Measurements from ENCODE around the gene ABCD3. TPM values are rescaled to one million over a fixed set of nuclear protein-coding genes. Genes with fewer than 3 reads are reported as not detected.

Gene ABCD3
- total RNA-seq, 1 donor = 30.4 TPM

GRCh38 chr1:94503153-94503552 lies 85.0 kb downstream of the ABCD3 start:
- DNase-seq (ENCODE audit: insufficient read length, low spot score, missing footprints) = no peak
- Histone ChIP-seq H3K4me1 (ENCODE audit: insufficient read depth, low read length) (no peaks in the 10 kb centered on the region), H3K4me3 (ENCODE audit: insufficient read depth, low read length) (no peak overlapping the region), H4K20me1 (ENCODE audit: insufficient read depth, low read length) (no peaks in the 10 kb centered on the region), H2AFZ (ENCODE audit: low read length) (no peak overlapping the region), H3K27ac (ENCODE audit: low read depth, low read length) (no peak overlapping the region), H3K27me3 (ENCODE audit: insufficient read depth, low read length) (no peaks in the 10 kb centered on the region), H3K36me3 (ENCODE audit: insufficient read depth, low read length) (peaks cover 33% of the 10 kb centered on the region), H3K4me2 (ENCODE audit: insufficient read depth, low read length) (no peak overlapping the region), H3K79me2 (ENCODE audit: insufficient read depth, low read length) (no peaks in the 10 kb centered on the region), H3K9me3 (ENCODE audit: low read depth, low read length) (no peaks in the 10 kb centered on the region)
- TF ChIP-seq CTCF (IDR thresholded peaks at IDR 0.05; ENCODE audit: extremely low read depth, low read depth, low read length) = no peak

GRCh38 chr1:94504601-94505000 lies 86.4 kb downstream of the ABCD3 start:
- no peak for TF ChIP-seq CTCF (IDR thresholded peaks at IDR 0.05; ENCODE audit: extremely low read depth, low read depth, low read length)
- no peak overlapping the region for H2AFZ ChIP-seq (ENCODE audit: low read length)
- no peak for DNase-seq (ENCODE audit: insufficient read length, low spot score, missing footprints)
- H4K20me1 ChIP-seq (ENCODE audit: insufficient read depth, low read length) = no peaks in the 10 kb centered on the region
- no peak overlapping the region for H3K4me2 ChIP-seq (ENCODE audit: insufficient read depth, low read length)
- H3K4me3 ChIP-seq (ENCODE audit: insufficient read depth, low read length) = no peak overlapping the region
- H3K79me2 ChIP-seq (ENCODE audit: insufficient read depth, low read length) = no peaks in the 10 kb centered on the region
- H3K4me1 ChIP-seq (ENCODE audit: insufficient read depth, low read length) = no peaks in the 10 kb centered on the region
- no peak overlapping the region for H3K27ac ChIP-seq (ENCODE audit: low read depth, low read length)
- no peaks in the 10 kb centered on the region for H3K9me3 ChIP-seq (ENCODE audit: low read depth, low read length)
- no peaks in the 10 kb centered on the region for H3K27me3 ChIP-seq (ENCODE audit: insufficient read depth, low read length)
- H3K36me3 ChIP-seq (ENCODE audit: insufficient read depth, low read length) = peaks cover 19% of the 10 kb centered on the region

DNA sequence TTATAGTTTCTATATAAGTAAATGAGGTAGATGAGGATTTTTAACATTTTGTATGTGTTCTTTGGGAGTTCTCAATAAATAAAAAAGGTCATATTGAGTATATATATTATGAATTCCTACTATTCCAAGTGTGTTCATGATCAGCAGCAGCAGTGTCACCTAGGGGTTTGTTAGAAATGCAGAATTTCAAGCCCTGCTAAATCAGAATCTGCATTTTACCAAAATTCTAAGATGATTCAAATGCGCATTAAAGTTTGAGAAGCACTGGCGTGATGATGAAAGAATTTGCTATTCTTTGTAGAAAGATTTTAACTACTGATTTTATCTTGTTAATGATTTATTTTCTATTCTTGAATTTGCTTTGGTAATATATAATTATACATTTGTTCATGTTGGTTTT lies 94.6 kb downstream of the ABCD3 start:
- Histone ChIP-seq H3K4me3 (ENCODE audit: insufficient read depth, low read length) (no peak overlapping the region), H3K79me2 (ENCODE audit: insufficient read depth, low read length) (no peaks in the 10 kb centered on the region), H2AFZ (ENCODE audit: low read length) (no peak overlapping the region), H3K27ac (ENCODE audit: low read depth, low read length) (no peak overlapping the region), H3K27me3 (ENCODE audit: insufficient read depth, low read length) (no peaks in the 10 kb centered on the region), H3K4me1 (ENCODE audit: insufficient read depth, low read length) (no peaks in the 10 kb centered on the region), H3K4me2 (ENCODE audit: insufficient read depth, low read length) (no peak overlapping the region), H4K20me1 (ENCODE audit: insufficient read depth, low read length) (no peaks in the 10 kb centered on the region), H3K36me3 (ENCODE audit: insufficient read depth, low read length) (no peaks in the 10 kb centered on the region), H3K9me3 (ENCODE audit: low read depth, low read length) (no peaks in the 10 kb centered on the region)
- TF ChIP-seq CTCF (IDR thresholded peaks at IDR 0.05; ENCODE audit: extremely low read depth, low read depth, low read length) = no peak
- no peak for DNase-seq (ENCODE audit: insufficient read length, low spot score, missing footprints)

- Histone ChIP-seq H3K9me3 (ENCODE audit: low read depth, low read length) (no peaks in the 10 kb centered on the region), H3K27ac (ENCODE audit: low read depth, low read length) (no peak overlapping the region), H3K36me3 (ENCODE audit: insufficient read depth, low read length) (no peaks in the 10 kb centered on the region), H3K4me1 (ENCODE audit: insufficient read depth, low read length) (no peaks in the 10 kb centered on the region), H3K27me3 (ENCODE audit: insufficient read depth, low read length) (no peaks in the 10 kb centered on the region), H3K79me2 (ENCODE audit: insufficient read depth, low read length) (no peaks in the 10 kb centered on the region), H4K20me1 (ENCODE audit: insufficient read depth, low read length) (no peaks in the 10 kb centered on the region), H3K4me2 (ENCODE audit: insufficient read depth, low read length) (no peak overlapping the region), H2AFZ (ENCODE audit: low read length) (no peak overlapping the region), H3K4me3 (ENCODE audit: insufficient read depth, low read length) (no peak overlapping the region)
- TF ChIP-seq CTCF (IDR thresholded peaks at IDR 0.05; ENCODE audit: extremely low read depth, low read depth, low read length) = peak; percentile 76
- DNase-seq (ENCODE audit: insufficient read length, low spot score, missing footprints) = peak; percentile 15
Measured at GRCh38 chr1:94514095-94514727, 96.0 kb downstream of the ABCD3 start.
